Stimulated activated CD8-positive, alpha-beta memory T cell treated with anti-CD3 and anti-CD28 coated beads, Interleukin-7, amount 100 ng/mL, for 1 hour (primary cell): Measurements from ENCODE around the gene PPM1F.
A peak's percentile ranks its signal among the peaks of the same experiment; 100 is the strongest.

Experiments
- DNase-seq, 2 donors: peaks; one replicate each; pipeline ENCODE4 v3.0.0-alpha.2; 2020; ENCODE audit warnings: low read depth in 2 of 2

PPM1F gene

DNA sequence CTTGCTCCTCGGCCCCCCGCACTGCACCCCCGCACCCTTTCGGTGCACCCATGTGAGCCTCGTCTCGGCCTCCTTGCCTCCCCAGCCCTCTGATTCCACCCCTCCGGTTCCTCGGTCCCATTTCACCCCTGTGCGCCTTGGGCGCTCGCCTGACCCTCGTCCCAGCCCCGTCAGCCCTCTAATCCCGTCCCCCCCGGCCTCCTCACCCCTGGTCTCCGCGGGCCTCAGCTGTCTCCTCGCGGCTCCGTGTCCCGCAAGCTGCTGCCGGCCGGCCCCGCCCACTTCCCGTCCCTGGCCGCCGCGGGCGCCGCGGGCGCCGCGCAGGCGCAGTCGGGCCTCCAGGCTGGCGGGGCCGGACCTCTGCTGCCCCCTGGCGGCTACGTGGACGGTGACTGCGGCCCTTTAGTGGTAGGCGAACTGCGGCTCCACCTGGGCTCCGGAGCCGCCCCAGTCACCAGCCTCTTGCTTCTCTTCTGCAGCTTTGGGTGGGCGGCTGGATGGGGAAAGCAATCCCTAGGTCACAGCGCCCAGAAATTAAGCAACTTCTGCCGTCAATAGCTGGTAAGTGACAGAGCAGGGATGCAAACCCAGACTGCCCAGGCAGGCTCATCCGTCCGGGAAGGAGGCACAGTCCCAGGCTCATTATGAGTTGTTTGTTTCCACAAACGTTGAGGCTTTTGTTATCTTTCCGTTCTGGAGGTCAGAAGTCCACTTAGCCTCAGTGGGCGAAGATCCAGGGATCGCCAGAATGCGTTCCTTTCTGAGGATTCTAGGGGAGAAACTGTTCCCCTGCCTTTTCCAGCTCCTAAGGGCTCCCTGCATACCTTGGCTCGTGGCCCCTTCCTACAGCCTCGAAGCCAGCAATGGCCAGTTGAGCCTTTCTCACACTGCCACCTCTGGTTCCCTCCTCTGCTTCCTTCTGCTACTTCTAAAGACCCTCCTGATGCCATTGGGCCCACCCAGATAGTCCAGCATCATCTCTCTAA is at the start of gene PPM1F:
PPM1F (minus strand) TSS at position 263 of the 986 bp plus-strand sequence. CDS start 6,800 bp downstream, outside the sequence.
- DNase-seq = peak; percentile 88

DNA sequence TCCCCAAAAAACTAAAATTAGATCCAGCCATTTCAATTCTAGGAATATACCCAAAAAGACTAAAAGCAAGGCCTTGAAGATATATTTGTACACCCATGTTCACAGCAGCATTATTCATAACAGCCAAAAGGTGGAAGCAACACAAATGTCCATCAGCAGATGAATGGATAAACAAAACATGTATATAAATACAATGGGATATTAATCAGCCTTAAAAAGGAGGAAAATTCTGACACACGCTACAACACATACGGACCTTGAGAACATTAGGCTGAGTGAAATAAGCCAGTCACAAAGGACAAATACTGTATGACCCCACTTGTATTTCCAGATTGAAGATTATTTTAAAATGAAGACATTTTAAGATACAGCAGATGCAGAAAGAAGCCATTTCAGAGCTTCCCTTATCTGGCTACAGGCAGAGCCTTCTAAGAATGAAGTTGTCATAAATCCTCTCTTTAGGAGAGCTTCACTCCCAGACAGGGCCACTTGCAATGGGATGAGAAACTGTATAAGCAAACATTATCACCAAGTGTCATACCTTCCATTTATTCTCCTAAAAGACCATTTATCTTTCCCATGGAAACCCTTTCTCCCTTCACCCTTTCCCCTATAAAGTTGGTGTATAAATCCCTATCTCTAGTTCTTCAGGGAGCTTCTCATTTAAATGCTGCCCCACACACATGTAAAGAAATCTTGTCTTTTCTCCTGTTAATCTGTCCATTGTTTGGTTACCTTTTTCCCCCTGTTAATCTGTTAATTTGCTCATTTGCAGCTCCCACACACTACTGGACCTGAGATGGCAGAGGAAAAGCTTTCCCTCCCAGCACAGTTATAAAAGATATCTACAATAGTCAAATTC is 49.2 kb upstream of the PPM1F start:
- DNase-seq = no peak

DNA sequence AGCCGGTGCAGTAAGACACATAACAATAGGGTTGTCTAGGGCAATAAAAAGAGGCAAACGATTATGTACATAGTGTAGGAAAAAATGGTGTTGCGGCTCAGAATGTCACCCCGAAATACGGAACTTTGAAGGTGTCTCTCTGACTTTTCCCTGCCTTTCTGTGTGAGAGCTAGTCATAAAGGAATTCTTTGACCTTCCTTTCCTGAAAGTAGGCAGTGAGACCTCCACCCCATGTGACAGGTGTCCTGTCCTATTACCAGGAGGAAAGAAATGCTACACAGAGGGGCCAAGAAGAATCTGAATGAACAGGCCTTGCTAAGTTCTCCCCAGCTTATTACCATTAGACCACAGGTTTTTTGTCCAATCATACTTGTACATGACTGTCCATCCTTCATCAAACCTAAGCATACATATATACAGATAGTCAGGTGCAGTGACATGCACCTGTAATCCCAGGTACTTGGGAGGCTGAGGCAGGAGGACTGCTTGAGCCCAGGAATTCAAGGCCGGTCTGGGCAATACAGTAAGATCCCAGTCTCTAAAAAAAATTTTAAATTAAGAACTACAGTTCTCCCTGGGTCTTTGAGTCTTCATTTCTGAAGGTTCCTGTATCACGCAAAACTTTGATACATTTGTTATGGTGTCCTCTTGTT is 46.1 kb upstream of the PPM1F start:
- no peak for DNase-seq

- no peak for DNase-seq
Observed at GRCh38 chr22:21996175-21996720, 43.6 kb upstream of the PPM1F start.

DNA sequence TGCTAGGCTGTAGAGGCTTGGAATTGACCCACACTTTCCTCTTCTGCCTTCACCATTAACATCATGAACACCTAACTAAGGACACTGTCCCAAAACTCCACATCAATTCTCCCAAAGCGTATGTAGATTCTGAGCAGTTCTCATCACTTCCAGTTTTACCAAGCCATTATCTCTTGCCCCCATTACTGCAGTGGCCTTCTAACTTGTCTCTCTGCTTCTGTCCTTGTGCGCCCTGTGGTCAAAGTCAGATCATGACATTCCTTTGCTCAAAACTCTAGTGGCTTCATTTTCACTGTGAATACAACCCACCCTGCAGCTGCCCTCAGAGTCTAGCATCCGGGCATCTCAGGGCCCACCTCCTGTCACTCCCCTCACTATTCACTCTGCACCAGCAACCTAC is 43.0 kb upstream of the PPM1F start:
- no peak for DNase-seq

DNA sequence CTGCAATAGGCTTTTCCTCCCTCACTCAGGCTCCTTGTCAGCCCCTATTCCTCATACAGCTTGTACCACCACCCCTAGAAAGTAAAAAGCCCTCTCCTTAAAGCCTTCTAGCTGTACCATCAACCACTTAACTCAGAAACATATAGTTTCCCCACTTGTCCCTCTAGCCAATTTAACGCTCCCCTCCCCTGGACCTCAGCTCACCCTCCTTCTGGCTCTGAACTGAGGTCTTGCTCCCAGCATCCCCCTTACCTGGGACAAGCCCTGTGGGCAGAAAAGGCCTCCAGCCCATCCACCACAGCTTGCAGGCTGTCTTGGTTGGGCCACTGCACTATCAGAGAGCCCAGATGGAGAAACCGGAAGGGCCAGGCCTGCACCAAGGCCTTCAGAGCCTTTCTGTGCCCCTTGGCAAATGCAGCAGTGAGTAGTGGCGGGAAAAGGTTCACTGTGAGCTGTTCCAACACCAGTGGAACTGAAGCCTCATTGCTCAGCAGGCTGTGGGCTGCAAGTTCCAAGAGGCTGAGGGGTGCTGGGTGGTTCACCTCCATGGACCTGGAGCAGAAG is 42.3 kb upstream of the PPM1F start:
- no peak for DNase-seq

DNA sequence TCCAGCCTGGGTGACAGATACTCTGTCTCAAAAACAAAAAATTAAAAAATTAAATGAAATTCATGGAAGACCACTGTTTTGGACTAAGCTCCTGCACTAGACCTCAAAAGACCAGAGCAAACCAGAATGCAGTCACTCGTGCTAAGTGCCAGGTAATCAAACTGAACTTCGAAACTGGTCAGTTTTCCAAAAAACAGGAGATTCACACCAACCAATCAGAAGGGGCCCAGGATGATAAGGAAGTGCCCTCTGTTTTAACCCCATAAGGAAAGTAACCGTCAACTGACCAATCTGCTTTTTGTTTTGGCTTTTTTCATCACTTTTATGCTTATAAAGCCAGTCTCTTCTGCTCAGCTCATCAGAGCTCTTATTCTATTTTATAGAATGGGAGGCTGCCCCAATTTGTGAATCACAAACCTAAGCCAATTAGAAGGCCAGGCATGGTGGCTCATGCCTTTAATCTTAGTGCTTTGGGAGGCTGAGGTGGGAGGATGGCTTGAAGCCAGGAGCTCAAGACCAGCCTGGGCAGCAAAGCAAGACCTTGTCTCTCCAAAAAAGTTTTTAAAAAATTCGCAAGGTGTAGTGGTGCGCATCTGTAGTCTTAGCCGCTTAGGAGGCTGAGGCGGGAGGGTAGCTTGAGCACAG is 40.1 kb upstream of the PPM1F start:
- DNase-seq = no peak

- no peak for DNase-seq
Observed at GRCh38 chr22:21991774-21992173, 39.1 kb upstream of the PPM1F start.

- no peak for DNase-seq
Observed at GRCh38 chr22:21991304-21991596, 38.6 kb upstream of the PPM1F start.

- DNase-seq = no peak
Observed at GRCh38 chr22:21990445-21991303, 38.0 kb upstream of the PPM1F start.

GRCh38 chr22:21989049-21989448 is 36.4 kb upstream of the PPM1F start:
- DNase-seq = no peak

DNA sequence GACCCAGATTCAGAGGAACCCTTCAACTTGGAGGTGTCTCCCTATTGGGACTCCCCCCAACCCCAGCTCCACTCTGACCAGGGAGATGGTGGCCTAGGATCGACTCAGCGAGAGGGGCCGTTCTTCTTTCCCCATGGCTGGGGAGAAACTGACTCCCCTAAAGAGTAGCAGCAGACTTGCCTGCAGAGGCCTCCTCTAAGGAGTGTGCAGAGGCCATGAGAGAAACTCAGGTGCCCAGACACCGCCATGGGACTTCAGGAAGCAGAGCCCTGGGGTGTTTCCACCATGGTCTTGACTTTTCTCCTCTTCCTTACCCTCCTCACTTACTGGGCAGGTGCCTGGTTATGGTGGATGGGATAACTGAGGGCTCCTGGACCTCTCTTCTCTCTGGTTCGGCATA is 32.6 kb upstream of the PPM1F start:
- no peak for DNase-seq

GRCh38 chr22:21984793-21985192 is 32.1 kb upstream of the PPM1F start:
- DNase-seq = no peak

DNA sequence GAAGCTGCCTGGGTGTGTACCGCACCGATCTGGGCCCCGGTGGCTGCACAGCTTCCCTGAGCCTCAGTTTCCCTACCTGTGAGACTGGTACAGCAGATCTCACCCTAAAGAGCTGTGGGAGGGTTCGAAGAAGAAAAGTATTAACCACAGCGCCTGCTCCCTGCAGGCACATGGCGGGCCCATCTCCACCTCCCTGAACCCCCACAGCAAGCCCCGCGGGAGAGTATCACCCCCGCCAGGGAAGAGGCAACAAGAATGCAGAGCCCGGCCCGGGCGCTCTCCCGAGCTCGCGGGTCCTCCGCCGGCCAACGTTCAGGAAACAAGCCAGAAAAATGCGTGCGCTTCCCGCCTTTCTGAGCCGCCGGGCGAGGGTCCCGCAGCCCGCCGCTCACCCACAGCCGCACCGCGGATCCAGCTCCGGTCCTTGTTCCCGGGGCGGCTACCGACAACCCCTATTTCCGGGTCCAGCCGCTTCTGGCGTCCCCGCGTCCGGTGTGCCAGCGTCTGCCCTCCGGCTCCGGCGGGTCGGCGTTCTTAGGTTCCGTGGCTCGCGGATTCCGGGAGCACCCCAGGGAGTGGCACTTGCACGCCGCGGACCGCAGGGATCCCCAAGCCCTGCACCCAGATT is 29.8 kb upstream of the PPM1F start, which contains the start of gene TOP3B:
TOP3B (minus strand) TSS at position 450 of the 628 bp plus-strand sequence. CDS start 7,078 bp downstream, outside the sequence.
- peak; percentile 68 for DNase-seq

DNA sequence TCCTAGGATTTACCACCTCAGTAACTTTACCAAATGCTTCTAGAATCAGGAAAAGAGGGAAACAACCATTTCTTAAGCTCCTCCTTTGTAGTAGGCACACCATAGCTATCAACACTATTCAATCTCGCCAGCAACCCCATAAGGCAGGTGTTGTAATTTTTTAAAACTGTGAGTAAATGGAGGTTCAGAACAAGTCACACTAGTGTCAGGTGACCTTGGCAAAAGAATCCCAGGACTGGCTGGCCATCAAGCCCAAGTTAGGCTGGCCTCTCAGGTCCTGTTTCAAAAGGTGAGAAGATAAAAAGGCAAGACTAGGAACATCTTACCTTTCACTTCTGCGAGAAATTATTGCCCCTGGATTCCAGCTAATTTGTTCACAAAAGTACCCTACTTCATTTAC is 29.2 kb upstream of the PPM1F start:
- DNase-seq = no peak

- no peak for DNase-seq
Observed at GRCh38 chr22:21980547-21980946, 27.9 kb upstream of the PPM1F start.

- no peak for DNase-seq
Observed at GRCh38 chr22:21978564-21979386, 26.1 kb upstream of the PPM1F start.

GRCh38 chr22:21977814-21978213 is 25.2 kb upstream of the PPM1F start:
- no peak for DNase-seq
